Fibroblast of villous mesenchyme (primary cell): ENCODE measurements around the gene SLC25A6. TPM values are rescaled to one million over a fixed set of nuclear protein-coding genes. Genes with fewer than 3 reads are reported as not detected.
"Not testable (repeated sequence)": the region's sequence is repeated elsewhere in the genome, so short reads cannot be mapped to it uniquely, and the experiment has no call there.

Source experiments
- DNase-seq: peaks from one replicate; pipeline ENCODE4 v3.0.0-alpha.2; 2010; ENCODE audit warnings: low read depth
- H3K4me3 ChIP-seq: 2 replicates; pipeline ENCODE4 v1.5.1; 2011; ENCODE audit warnings: low read depth, mild to moderate bottlenecking, low read length
- total RNA-seq: library from RNA; depleted of rRNA; stranded (reverse); fragments of >200 nt; gene quantifications from 2 replicates; pipeline ENCODE4 v1.2.3, GENCODE V29; 2012
- TF ChIP-seq, protein P1 (sequence below): IDR thresholded peaks from 2 replicates; pipeline ENCODE4 v1.5.1; 2012; ENCODE audit warnings: low read depth, mild to moderate bottlenecking, low read length; ENCODE audit not compliant: insufficient read depth

The SLC25A6 gene
- total RNA-seq, 1 donor: 123 TPM

DNA sequence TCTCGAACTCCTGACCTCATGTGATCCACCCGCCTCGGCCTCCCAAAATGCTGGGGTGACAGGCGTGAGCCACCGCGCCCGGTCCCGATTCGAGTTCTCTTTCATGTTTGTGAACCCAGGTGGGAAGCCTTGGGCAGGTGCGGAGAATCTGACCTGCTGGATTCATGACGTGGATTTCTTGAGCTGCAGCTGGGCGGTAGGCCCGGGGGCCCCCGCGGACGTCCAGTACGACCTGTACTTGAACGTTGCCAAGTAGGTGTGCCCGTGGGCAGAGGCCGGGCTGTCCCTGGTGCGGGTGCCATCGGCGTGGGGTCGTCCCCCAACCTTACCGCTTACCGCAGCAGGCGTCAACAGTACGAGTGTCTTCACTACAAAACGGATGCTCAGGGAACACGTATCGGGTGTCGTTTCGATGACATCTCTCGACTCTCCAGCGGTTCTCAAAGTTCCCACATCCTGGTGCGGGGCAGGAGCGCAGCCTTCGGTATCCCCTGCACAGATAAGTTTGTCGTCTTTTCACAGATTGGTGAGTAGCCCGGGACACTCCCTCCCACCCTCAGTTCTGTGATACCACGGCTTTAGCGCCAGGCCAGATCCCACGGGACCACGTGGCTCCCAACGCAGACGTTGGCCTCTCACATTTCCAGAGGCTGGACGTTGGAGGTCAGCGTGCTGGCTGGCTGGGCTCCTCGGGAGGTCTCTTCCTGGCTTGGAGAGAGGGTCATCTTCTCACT, 39.8 kb downstream of the SLC25A6 start:
- no peak overlapping the region for H3K4me3 ChIP-seq
- no peak for DNase-seq
- TF ChIP-seq, protein P1, sequence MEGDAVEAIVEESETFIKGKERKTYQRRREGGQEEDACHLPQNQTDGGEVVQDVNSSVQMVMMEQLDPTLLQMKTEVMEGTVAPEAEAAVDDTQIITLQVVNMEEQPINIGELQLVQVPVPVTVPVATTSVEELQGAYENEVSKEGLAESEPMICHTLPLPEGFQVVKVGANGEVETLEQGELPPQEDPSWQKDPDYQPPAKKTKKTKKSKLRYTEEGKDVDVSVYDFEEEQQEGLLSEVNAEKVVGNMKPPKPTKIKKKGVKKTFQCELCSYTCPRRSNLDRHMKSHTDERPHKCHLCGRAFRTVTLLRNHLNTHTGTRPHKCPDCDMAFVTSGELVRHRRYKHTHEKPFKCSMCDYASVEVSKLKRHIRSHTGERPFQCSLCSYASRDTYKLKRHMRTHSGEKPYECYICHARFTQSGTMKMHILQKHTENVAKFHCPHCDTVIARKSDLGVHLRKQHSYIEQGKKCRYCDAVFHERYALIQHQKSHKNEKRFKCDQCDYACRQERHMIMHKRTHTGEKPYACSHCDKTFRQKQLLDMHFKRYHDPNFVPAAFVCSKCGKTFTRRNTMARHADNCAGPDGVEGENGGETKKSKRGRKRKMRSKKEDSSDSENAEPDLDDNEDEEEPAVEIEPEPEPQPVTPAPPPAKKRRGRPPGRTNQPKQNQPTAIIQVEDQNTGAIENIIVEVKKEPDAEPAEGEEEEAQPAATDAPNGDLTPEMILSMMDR: no peak

DNA sequence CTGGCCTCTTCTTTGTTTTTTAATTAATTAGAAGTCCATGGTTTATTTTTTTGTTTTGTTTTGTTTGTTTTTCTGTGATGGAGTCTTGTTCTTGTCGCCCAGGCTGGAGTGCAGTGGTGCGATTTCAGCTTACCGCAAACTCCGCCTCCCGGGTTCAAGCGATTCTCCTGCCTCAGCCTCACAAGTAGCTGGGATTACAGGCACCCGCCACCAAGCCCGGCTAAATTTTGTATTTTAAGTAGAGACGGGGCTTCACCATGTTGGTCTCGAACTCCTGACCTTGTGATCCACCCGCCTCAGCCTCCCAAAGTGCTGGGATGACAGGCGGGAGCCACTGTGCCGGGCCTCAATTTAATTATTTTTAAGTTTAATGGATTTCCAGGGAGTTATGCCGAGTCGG, 42.3 kb downstream of the SLC25A6 start:
- H3K4me3 ChIP-seq, DNase-seq: not testable (repeated sequence)

DNA sequence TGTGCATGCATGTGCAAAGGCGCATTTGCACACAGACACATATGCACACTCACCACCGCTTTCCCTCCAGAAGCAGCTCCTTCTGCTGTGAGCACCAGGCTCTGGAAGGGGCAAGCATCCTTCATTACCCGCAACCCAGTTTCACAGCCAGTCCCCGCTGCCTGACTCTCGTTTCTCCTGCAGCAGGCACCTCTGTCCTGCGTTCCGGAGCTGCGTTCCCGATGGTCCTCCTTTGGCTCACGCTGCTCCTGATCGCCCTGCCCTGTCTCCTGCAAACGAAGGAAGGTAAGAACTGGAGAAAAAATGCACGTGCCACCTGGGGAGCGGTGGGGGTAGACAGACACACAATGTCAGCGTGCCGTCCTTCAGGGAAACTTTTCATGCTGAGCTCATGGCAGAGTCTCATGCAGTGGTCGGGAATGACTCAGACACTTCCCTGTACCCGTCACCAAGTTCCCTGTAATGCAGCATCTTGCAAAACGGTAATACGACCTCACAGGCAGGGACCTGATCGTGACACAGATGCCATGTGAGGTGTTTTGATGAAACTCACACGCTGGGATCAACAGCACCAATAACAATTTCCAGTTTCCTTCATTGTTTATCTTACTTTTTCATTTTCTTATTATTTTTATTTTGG, 50.2 kb downstream of the SLC25A6 start:
- no peak for DNase-seq
- TF ChIP-seq, protein P1: no peak

DNA sequence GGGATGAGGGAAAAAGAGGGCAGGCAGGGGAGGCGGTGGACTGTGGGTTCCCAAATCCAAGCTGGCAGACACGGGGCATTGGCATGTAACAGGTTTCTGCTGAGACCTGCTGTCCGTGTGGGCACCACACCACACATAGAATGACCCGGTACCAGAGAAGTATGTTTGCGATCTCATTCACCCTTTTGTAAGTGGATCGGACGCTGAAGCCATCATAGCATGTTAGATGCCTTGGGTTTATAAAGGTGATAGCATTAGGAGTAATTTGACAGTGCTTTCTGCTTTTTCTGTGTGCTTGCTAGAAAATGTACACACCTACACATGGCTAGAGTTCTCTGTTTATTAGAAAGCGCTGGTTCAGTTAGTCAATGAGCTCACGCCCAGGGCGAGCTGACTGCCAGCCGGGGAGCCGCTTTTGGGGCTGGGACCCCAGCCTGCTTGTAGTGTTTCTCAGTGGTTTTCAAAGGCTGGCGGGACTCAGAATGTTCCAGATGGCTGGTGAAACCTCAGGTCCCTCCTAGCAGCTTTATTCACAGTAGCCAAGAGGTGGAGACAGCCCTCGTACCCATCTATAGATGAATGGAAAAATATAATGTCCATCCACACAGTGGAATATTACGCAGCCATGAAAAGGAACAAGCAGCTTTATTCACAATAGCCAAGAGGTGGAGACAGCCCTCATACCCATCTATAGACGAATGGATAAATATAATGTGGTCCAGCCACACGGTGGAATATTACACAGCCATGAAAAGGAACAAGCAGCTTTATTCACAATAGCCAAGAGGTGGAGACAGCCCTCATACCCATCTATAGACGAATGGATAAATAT, 54.7 kb downstream of the SLC25A6 start:
- TF ChIP-seq, protein P1: no peak
- peak overlapping the region; percentile 34 for H3K4me3 ChIP-seq
- no peak for DNase-seq

More for the DNA sequence above, 50.2 kb downstream of the SLC25A6 start:
- H3K4me3 ChIP-seq: no peak overlapping the region

DNA sequence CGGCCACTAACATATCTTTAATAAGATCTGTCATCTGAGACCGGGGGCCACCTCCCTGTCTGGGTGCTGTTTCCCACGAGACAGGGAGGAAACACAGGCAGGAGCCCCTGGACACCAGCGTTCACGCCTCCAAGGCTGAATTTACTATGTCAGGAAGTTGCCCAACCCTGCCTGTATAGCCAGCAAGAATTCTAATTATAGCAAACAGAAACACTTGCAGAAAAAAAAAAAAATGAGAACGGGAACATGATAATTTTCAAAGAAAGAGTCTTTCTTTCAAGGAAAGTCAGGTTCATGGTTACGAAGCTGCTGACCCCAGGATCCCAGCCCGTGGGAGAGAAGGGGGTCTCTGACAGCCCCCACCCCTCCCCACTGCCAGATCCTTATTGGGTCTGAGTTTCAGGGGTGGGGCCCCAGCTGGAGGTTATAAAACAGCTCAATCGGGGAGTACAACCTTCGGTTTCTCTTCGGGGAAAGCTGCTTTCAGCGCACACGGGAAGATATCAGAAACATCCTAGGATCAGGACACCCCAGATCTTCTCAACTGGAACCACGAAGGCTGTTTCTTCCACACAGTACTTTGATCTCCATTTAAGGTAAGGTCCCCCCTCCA, 55.5 kb downstream of the SLC25A6 start, which contains the start of gene IL3RA:
IL3RA (plus strand) TSS at position 455 of the 613 bp plus-strand sequence. CDS start 4,981 bp downstream, outside the sequence.
- TF ChIP-seq, protein P1: no peak
- H3K4me3 ChIP-seq: peak within 1 kb of the TSS; percentile 34
- peak; percentile 33 for DNase-seq

Other genes starting within 250 kb of the SLC25A6 start
- gene CRLF2, start 179.5 kb downstream of the SLC25A6 start, total RNA-seq: not detected in 2 replicates
- gene CSF2RA, start 123.3 kb downstream of the SLC25A6 start, total RNA-seq: not detected in 2 replicates
- not detected in 2 replicates for gene IL3RA, start 55.3 kb downstream of the SLC25A6 start, total RNA-seq
- gene ASMTL, start 60.8 kb upstream of the SLC25A6 start, total RNA-seq: 16.4 and 23.2 TPM in 2 replicates
- not detected in 2 replicates for gene P2RY8, start 145.1 kb upstream of the SLC25A6 start, total RNA-seq
- 22.0 and 23.2 TPM in 2 replicates for gene AKAP17A, start 199.5 kb upstream of the SLC25A6 start, total RNA-seq
- gene ASMT, start 222.9 kb upstream of the SLC25A6 start, total RNA-seq: not detected in 2 replicates